GM12878 (cell line): ENCODE results near the gene HSPA12A. TPM values are rescaled to one million over a fixed set of nuclear protein-coding genes. Genes with fewer than 3 reads are reported as not detected.

Experiments
- ATAC-seq: fragments of 200-7000 bp; cut with Tn5 transposase; 3 replicates; pipeline ENCODE4 v1.9.1; 2020; ENCODE audit warnings: mild to moderate bottlenecking, moderate library complexity
- BruUV-seq: library from RNA; stranded (reverse); fragments of 400-500 nt; replicated peaks from 2 replicates; lab custom pipeline; 2021; lab: Mats Ljungman, UMichigan
- CTCF ChIA-PET: fragments of 300-600 bp; sonication (Branson Sonifier 250); formaldehyde crosslinking; extraction: SDS; loops from one replicate; lab custom pipeline; 2021; ENCODE audit warnings: inconsistent platforms; lab: Yijun Ruan, JAX
- POLR2A ChIA-PET: fragments of 350-600 bp; formaldehyde crosslinking; extraction: SDS; loops from one replicate; lab custom pipeline; 2021; ENCODE audit warnings: inconsistent platforms; lab: Charles Lee
- RAD21 ChIA-PET: fragments of 300-600 bp; sonication (Branson Sonifier 250); formaldehyde crosslinking; loops from one replicate; lab custom pipeline; 2023; ENCODE audit warnings: antibody characterized with exemption; ENCODE audit not compliant: unreplicated experiment; lab: Charles Lee
- SMC1A ChIA-PET: fragments of 300-600 bp; sonication (Branson Sonifier 250); formaldehyde crosslinking; loops from one replicate; lab custom pipeline; 2023; ENCODE audit not compliant: unreplicated experiment, uncharacterized antibody; lab: Charles Lee
- DNase-seq: peaks from one replicate; pipeline ENCODE4 v3.0.0-alpha.2; 2011; ENCODE audit warnings: low read depth, low spot score
- FAIRE-seq: peaks from 3 replicates; lab custom pipeline; 2011; peaks lifted over from hg19 to GRCh38; lab: Jason Lieb, UNC
- H2AFZ ChIP-seq: 2 replicates; pipeline ENCODE4 v1.6.0; 2011; ENCODE audit warnings: low read depth, low read length, control low read depth; ENCODE audit not compliant: control insufficient read depth
- H3K27ac ChIP-seq: 2 replicates; pipeline ENCODE4 v1.5.1; 2011; ENCODE audit warnings: control low read depth; ENCODE audit not compliant: control insufficient read depth, insufficient read depth
- H3K27me3 ChIP-seq, 2 experiments: replicated peaks in 1 of 2; 2 replicates each; pipeline versions ENCODE4 v1.6.0 to v1.6.1; 2011; ENCODE audit warnings: low read length in 1 of 2; ENCODE audit not compliant: control insufficient read depth in 2 of 2, insufficient read depth in 2 of 2
- H3K36me3 ChIP-seq, 2 experiments: 2 replicates each; pipeline ENCODE4 v1.5.1; 2011; ENCODE audit warnings: low read length in 1 of 2; ENCODE audit not compliant: control insufficient read depth in 2 of 2, insufficient read depth in 2 of 2
- H3K4me1 ChIP-seq: 2 replicates; pipeline ENCODE4 v1.6.1; 2011; ENCODE audit warnings: mild to moderate bottlenecking, low read length, moderate library complexity, mixed read lengths; ENCODE audit not compliant: control insufficient read depth, insufficient read depth
- H3K4me2 ChIP-seq: 2 replicates; pipeline ENCODE4 v1.6.0; 2011; ENCODE audit warnings: control low read depth; ENCODE audit not compliant: control insufficient read depth, insufficient read depth
- H3K4me3 ChIP-seq: fragments of 200-600 bp; sonication (generic); 2 replicates; pipeline ENCODE4 v1.5.1; 2016
- H3K79me2 ChIP-seq: 2 replicates; pipeline ENCODE4 v1.6.0; 2011; ENCODE audit warnings: low read length; ENCODE audit not compliant: control insufficient read depth, insufficient read depth
- H3K9ac ChIP-seq: 2 replicates; pipeline ENCODE4 v1.8.0; 2011; ENCODE audit warnings: low read length, control low read depth, mixed read lengths; ENCODE audit not compliant: control insufficient read depth, insufficient read depth
- H3K9me3 ChIP-seq: replicated peaks from 3 replicates; pipeline ENCODE4 v1.5.1; 2011; ENCODE audit warnings: mild to moderate bottlenecking, low read length; ENCODE audit not compliant: control insufficient read depth, insufficient read depth
- H4K20me1 ChIP-seq: 2 replicates; pipeline ENCODE4 v1.6.0; 2011; ENCODE audit not compliant: control insufficient read depth, insufficient read depth
- CBX3 ChIP-seq: fragments of 200-600 bp; sonication (generic); IDR thresholded peaks from 2 replicates; pipeline ENCODE4 v1.6.1; 2016; ENCODE audit warnings: low read depth, borderline replicate concordance
- CBX5 ChIP-seq: sonication (generic); IDR thresholded peaks from 2 replicates; pipeline ENCODE4 v1.6.1; 2016; ENCODE audit warnings: low read depth, moderate library complexity, mild to moderate bottlenecking, inconsistent platforms
- CHD2 ChIP-seq: IDR thresholded peaks from 2 replicates; pipeline ENCODE4 v1.6.1; 2011; ENCODE audit warnings: low read depth, low read length, improper control_type of control experiment, borderline replicate concordance
- MEF2A ChIP-seq: IDR thresholded peaks from 2 replicates; pipeline ENCODE4 v1.6.1; 2011; ENCODE audit warnings: low read depth, mild to moderate bottlenecking, low read length, moderate library complexity; ENCODE audit not compliant: insufficient read depth
- MTA3 ChIP-seq: IDR thresholded peaks from 2 replicates; pipeline ENCODE4 v1.6.1; 2012; ENCODE audit warnings: low read length, inconsistent platforms, borderline replicate concordance
- MYB ChIP-seq: fragments of 150-350 bp; IDR thresholded peaks from 2 replicates; pipeline ENCODE4 v1.6.1; 2014; ENCODE audit warnings: mild to moderate bottlenecking, low read depth, low read length, borderline replicate concordance
- NR2C2 ChIP-seq: IDR thresholded peaks from 2 replicates; pipeline ENCODE4 v1.6.1; 2011; ENCODE audit warnings: borderline replicate concordance, low read depth; ENCODE audit not compliant: control insufficient read depth, insufficient read length
- PAX8 ChIP-seq: fragments of 450-650 bp; IDR thresholded peaks from 2 replicates; pipeline ENCODE4 v1.6.1; 2017; ENCODE audit warnings: mild to moderate bottlenecking, moderate library complexity
- SREBF1 ChIP-seq: IDR thresholded peaks from 2 replicates; pipeline ENCODE4 v1.6.1; 2012; ENCODE audit warnings: mild to moderate bottlenecking, low read length
- STAT3 ChIP-seq: IDR thresholded peaks from 2 replicates; pipeline ENCODE4 v1.6.1; 2011; ENCODE audit warnings: low read depth, low read length, improper control_type of control experiment
- TCF3 ChIP-seq: IDR thresholded peaks from 2 replicates; pipeline ENCODE4 v1.6.1; 2012; ENCODE audit warnings: low read depth, mild to moderate bottlenecking, low read length, borderline replicate concordance; ENCODE audit not compliant: insufficient read depth
- YBX1 ChIP-seq: fragments of 450-650 bp; IDR thresholded peaks from 2 replicates; pipeline ENCODE4 v1.6.1; 2016; ENCODE audit warnings: antibody characterized with exemption
- ZNF24 ChIP-seq: fragments of 450-650 bp; IDR thresholded peaks from 2 replicates; pipeline ENCODE4 v1.6.1; 2017; ENCODE audit warnings: antibody characterized with exemption, mild to moderate bottlenecking
- ZZZ3 ChIP-seq: IDR thresholded peaks from 2 replicates; pipeline ENCODE4 v1.6.1; 2011; ENCODE audit warnings: low read depth; ENCODE audit not compliant: control insufficient read depth, insufficient read length
- WGBS: methylation state at CpG from one replicate; pipeline ENCODE4 v1.1.6; 2016; ENCODE audit warnings: low lambda C conversion rate; ENCODE audit not compliant: insufficient replicate concordance, insufficient coverage; ENCODE audit errors: missing lambda C conversion rate; 5-methylcytosine and 5-hydroxymethylcytosine counted together
- in situ Hi-C: fragments of 300-500 bp; cut with MboI; formaldehyde crosslinking; loops from 9 replicates; pipeline ENCODE4 v1.14.3; 2018; ENCODE audit warnings: mixed read lengths
- intact Hi-C: fragments of 100-400 bp; cut with micrococcal nuclease; formaldehyde crosslinking; loops from one replicate; pipeline ENCODE4 v1.14.2; 2022; ENCODE audit not compliant: unreplicated experiment
- polyA plus RNA-seq, 11 experiments: library from polyadenylated mRNA; depleted of rRNA in 4 of 11; unstranded in 6 of 11; stranded (reverse) in 5 of 11; fragments of >200 nt; fragmentation: Nextera tagmentation in 4 of 11; fragmentation: Illumina TruSeq in 1 of 11; extraction: Ambion mirVana in 4 of 11; extraction: Trizol in 1 of 11; gene quantifications; 1 replicate in 1 of 11; 2 replicates in 10 of 11; pipeline versions ENCODE4 v1.2.1 to v1.2.3, GENCODE V29; 2011 to 2016; ENCODE audit warnings: inconsistent platforms in 2 of 11, missing spikeins in 2 of 11, low read depth in 1 of 11
- total RNA-seq, 4 experiments: library from RNA; depleted of rRNA in 3 of 4; stranded (reverse); fragments of >200 nt in 3 of 4; fragmentation: Illumina TruSeq in 1 of 4; extraction: Trizol in 1 of 4; gene quantifications; 2 replicates each; pipeline versions ENCODE4 v1.2.1 to v1.2.3, GENCODE V29; 2013 to 2021
- TF ChIP-seq, protein P1 (sequence below): IDR thresholded peaks from 2 replicates; pipeline ENCODE4 v1.6.1; 2011; ENCODE audit warnings: low read depth, mild to moderate bottlenecking, low read length, moderate library complexity, borderline replicate concordance; ENCODE audit errors: extremely low read depth
- TF ChIP-seq, protein P2 (sequence below): fragments of 450-650 bp; IDR thresholded peaks from 2 replicates; pipeline ENCODE4 v1.6.1; 2017; ENCODE audit warnings: low read depth, mild to moderate bottlenecking, moderate library complexity
- TF ChIP-seq, protein P3 (sequence below): fragments of 450-650 bp; formaldehyde crosslinking; IDR thresholded peaks from 2 replicates; pipeline ENCODE4 v1.5.0; 2022; ENCODE audit warnings: mild to moderate bottlenecking, missing genetic modification characterization

The HSPA12A gene
- total and polyA plus RNA-seq, 10 of the 15 experiments (the other 5 are each of a cell fraction or from before 2014, with no cell fraction given) = 0.90 to 20.2 (median 2.8) TPM

DNA sequence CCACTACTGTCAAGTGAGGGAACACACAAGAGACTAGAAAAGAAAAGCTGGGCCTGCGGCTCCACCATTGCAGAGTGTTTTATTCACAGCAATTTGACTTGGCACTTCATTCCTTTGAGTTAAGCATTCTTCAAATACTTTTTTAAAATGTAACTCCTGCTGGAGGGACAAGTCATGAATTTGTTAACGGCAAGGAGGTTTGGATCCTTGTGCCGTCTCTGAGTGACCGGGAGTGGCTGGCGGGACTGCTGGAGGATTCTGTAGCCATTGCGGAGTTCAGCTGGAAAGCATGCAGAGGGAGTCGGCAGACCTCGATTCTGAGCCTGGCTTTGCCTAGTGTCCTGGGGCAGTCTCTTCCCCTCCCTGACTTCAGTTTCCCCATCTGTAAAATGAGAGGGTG, 9.8 kb downstream of the HSPA12A start:
- Histone ChIP-seq H3K27me3 (no peaks in the 10 kb centered on the region; a peak in 1 of 4 replicates), H4K20me1 (no peaks in the 10 kb centered on the region), H3K4me2 (no peak overlapping the region), H3K27ac (no peak overlapping the region), H3K36me3 (no peaks in the 10 kb centered on the region), H3K4me3 (no peak overlapping the region)
- ChIA-PET SMC1A (no interaction called here), RAD21 (no interaction called here), POLR2A (interaction anchor here (0.6 kb wide), 1 partner anchor 135 kb away, joined by 3 read pairs; no protein-coding TSS in a partner anchor)
- intact Hi-C loops = no loop called here
- no peak for ATAC-seq
- in situ Hi-C loops = no loop called here
- WGBS = 70% methylated on average over 8 of the region's 8 CpGs
- no peak for TF ChIP-seq CHD2
- TF ChIP-seq ZZZ3 = no peak
- TF ChIP-seq CBX5 = no peak
- TF ChIP-seq, protein P1, sequence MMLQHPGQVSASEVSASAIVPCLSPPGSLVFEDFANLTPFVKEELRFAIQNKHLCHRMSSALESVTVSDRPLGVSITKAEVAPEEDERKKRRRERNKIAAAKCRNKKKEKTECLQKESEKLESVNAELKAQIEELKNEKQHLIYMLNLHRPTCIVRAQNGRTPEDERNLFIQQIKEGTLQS = no peak
- TF ChIP-seq, protein P2, sequence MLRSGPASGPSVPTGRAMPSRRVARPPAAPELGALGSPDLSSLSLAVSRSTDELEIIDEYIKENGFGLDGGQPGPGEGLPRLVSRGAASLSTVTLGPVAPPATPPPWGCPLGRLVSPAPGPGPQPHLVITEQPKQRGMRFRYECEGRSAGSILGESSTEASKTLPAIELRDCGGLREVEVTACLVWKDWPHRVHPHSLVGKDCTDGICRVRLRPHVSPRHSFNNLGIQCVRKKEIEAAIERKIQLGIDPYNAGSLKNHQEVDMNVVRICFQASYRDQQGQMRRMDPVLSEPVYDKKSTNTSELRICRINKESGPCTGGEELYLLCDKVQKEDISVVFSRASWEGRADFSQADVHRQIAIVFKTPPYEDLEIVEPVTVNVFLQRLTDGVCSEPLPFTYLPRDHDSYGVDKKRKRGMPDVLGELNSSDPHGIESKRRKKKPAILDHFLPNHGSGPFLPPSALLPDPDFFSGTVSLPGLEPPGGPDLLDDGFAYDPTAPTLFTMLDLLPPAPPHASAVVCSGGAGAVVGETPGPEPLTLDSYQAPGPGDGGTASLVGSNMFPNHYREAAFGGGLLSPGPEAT = no peak
- no peak for TF ChIP-seq ZNF24
- no peak for TF ChIP-seq SREBF1
- TF ChIP-seq MTA3 = no peak
- TF ChIP-seq, protein P3, sequence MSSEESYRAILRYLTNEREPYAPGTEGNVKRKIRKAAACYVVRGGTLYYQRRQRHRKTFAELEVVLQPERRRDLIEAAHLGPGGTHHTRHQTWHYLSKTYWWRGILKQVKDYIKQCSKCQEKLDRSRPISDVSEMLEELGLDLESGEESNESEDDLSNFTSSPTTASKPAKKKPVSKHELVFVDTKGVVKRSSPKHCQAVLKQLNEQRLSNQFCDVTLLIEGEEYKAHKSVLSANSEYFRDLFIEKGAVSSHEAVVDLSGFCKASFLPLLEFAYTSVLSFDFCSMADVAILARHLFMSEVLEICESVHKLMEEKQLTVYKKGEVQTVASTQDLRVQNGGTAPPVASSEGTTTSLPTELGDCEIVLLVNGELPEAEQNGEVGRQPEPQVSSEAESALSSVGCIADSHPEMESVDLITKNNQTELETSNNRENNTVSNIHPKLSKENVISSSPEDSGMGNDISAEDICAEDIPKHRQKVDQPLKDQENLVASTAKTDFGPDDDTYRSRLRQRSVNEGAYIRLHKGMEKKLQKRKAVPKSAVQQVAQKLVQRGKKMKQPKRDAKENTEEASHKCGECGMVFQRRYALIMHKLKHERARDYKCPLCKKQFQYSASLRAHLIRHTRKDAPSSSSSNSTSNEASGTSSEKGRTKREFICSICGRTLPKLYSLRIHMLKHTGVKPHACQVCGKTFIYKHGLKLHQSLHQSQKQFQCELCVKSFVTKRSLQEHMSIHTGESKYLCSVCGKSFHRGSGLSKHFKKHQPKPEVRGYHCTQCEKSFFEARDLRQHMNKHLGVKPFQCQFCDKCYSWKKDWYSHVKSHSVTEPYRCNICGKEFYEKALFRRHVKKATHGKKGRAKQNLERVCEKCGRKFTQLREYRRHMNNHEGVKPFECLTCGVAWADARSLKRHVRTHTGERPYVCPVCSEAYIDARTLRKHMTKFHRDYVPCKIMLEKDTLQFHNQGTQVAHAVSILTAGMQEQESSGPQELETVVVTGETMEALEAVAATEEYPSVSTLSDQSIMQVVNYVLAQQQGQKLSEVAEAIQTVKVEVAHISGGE (CRISPR knock-in tag) = no peak
- TF ChIP-seq STAT3 = no peak
- TF ChIP-seq YBX1 = no peak
- no peak for TF ChIP-seq TCF3
- TF ChIP-seq PAX8 = no peak
- TF ChIP-seq MEF2A = no peak
- no peak for TF ChIP-seq CBX3
- TF ChIP-seq NR2C2 = no peak
- TF ChIP-seq MYB = no peak
- TF ChIP-seq, all 136 proteins: peak for 0
- no peak for FAIRE-seq
- BruUV-seq = no TSS peak
- no peaks in the 10 kb centered on the region for H3K79me2 ChIP-seq
- CTCF ChIA-PET = no interaction called here
- H3K9me3 ChIP-seq = no peaks in the 10 kb centered on the region
- DNase-seq = no peak
- H3K9ac ChIP-seq = no peak overlapping the region
- no peak overlapping the region for H2AFZ ChIP-seq
- H3K4me1 ChIP-seq = no peaks in the 10 kb centered on the region
